B cell (primary cell): Measurements from ENCODE around the gene PRAMEF15.
"Not testable (repeated sequence)": the region's sequence is repeated elsewhere in the genome, so short reads cannot be mapped to it uniquely, and the experiment has no call there.

Source experiments
- EZH2 ChIP-seq: IDR thresholded peaks from 2 replicates; pipeline ENCODE4 v1.6.1; 2012; ENCODE audit warnings: borderline replicate concordance, low read depth, mild to moderate bottlenecking, moderate library complexity, low read length; ENCODE audit not compliant: insufficient read depth, poor library complexity, severe bottlenecking
- TF ChIP-seq, protein P1 (sequence below): fragments of 200-600 bp; IDR thresholded peaks from one replicate; pipeline ENCODE4 v1.8.0; 2022; ENCODE audit warnings: antibody characterized with exemption, mild to moderate bottlenecking

DNA sequence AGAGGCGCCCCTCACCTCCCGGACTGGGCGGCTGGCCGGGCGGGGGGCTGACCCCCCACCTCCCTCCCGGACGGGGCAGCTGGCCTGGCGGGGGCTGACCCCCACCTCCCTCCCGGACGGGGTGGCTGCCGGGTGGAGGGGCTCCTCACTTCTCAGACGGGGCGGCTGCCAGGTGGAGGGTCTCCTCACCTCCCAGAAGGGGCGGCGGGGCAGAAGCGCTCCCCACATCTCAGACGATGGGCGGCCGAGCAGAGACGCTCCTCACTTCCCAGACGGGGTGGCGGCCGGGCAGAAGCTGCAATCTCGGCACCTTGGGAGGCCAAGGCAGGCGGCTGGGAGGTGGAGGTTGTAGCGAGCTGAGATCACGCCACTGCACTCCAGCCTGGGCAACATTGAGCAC is 16.7 kb upstream of the PRAMEF15 start:
- TF ChIP-seq, protein P1, sequence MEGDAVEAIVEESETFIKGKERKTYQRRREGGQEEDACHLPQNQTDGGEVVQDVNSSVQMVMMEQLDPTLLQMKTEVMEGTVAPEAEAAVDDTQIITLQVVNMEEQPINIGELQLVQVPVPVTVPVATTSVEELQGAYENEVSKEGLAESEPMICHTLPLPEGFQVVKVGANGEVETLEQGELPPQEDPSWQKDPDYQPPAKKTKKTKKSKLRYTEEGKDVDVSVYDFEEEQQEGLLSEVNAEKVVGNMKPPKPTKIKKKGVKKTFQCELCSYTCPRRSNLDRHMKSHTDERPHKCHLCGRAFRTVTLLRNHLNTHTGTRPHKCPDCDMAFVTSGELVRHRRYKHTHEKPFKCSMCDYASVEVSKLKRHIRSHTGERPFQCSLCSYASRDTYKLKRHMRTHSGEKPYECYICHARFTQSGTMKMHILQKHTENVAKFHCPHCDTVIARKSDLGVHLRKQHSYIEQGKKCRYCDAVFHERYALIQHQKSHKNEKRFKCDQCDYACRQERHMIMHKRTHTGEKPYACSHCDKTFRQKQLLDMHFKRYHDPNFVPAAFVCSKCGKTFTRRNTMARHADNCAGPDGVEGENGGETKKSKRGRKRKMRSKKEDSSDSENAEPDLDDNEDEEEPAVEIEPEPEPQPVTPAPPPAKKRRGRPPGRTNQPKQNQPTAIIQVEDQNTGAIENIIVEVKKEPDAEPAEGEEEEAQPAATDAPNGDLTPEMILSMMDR: not testable (repeated sequence)
- not testable (repeated sequence) for TF ChIP-seq EZH2
